SHP77 (cell line): ENCODE data around the gene LRRN2.
"Not testable (repeated sequence)": the region's sequence is repeated elsewhere in the genome, so short reads cannot be mapped to it uniquely, and the experiment has no call there.

Experiments used
- DNase-seq, 2 experiments: peaks; one replicate each; lab custom pipeline; 2025; lab: John Stamatoyannopoulos, UW

LRRN2 gene

DNA sequence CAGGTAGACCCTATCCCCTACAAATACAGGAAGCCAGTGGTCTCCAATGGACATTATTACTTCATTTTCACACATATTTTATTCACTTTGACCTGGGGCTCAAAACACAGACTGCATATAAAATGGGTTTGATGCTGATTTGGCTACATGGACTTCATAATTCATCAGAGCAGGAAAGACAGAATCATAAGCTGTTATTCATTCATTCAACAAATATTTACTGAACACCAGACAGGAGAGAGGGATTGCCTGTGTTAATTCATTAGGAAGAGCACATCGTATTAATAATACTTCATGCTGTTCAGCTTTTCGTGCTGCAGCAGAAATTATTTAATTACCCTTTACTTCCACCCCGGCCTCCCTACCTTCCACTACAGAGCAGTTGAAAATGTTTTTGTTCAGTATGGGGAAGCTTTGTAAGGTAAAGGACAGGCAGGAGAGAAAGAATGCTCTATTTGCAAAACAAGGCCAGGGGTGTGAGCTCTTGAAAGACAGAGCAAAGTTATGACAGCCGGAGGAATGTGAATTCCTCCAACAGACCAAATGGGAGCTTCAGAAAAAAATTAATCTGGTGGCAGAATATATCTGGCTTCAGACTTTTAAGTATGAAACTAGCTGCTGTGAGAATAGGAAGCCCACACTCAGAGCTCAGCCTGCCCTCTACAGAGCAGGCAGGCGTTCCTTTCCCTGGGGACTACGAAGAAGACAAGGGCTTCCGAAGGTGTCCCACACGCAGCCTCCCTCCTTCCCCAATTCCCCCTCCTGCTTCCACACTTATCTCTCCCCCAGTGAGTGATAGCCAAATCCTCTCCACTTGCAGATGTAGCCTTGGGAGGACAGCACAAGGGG, 111.3 kb downstream of the LRRN2 start:
- DNase-seq, result no peak

DNA sequence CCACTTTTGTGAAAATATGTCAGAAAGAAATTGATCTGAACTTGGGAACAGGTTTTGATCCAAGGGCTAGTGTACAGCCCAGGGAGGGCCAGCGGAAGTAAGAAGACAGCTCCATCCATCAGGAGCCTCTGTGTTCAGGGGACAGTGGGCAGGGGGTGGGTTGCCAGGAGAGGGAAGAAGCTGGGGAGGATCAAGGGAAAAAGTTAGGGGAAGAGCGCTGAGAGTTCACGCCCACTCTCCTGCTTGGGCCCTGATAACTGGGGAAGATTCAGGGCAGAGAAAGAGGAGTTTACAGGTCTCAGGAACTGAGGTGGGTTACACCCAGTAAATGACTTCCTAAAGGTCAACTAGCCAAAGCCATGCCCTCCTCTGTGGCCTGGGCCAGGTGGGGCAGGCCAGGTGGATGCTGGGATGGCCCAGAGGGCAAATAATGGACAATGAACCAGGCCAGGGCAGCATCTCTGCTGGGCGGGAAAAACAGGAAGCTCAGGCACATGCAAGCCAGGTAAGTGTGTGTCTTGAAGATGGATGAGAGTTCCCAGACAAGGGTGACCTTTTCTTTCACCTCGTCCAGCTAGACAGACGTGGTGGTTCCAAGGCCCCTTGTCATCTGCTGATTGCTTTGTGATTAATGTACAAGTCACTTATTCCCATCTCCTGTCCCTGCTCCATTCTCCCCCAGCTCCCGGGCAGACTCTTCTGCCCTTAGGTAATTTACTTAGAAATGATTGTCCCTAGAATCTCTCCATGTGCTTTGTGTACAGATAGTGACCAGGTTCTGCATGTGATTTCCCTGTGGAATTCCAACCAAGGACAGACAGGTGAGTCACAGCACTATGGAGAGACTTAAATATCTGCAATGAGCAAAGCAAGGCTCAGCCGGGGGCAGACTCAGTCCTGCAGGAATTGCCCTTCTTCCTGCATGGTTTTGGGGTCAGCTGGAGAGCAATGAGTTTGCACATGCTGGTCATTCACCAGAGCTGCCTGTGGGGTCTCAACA, 112.3 kb downstream of the LRRN2 start:
- DNase-seq, result no peak

DNA sequence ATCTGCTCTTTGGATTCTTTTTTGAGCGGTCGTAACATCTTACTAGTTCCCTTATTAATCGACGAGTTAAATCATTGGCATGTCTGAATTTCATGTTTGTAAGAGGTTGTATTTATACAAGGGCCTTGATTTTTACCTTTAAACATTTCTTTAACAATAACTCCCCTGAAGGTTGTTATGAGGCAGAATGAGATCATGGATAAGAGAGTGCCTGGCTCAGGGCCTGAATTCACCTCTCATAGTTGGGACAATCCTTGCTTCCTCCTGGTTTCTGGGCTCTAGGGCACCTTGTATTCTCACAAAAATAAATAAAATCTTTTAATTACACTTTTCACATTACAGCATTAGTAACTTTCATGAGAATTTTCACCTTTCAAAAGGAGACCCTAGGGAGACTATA, 113.9 kb downstream of the LRRN2 start:
- DNase-seq, result no peak

DNA sequence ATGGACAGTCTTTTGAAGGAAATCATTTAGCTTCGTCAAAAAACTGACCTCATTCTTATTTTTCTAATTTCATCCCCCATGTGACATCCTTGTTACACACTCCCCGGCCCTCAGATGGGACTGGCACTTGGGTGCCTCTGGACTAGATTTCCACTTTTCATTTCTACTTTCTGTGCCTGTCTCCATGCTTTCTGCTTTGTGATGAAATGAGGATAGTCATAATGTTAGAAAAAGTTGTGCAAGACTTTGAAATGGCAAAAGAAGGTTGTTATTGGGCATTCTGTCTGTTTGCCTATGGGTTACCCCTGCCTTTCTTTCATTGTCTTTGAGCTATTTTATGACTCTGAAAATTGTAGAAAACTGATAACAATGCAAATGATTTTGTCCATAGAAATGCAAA, 114.4 kb downstream of the LRRN2 start:
- DNase-seq, result no peak

DNA sequence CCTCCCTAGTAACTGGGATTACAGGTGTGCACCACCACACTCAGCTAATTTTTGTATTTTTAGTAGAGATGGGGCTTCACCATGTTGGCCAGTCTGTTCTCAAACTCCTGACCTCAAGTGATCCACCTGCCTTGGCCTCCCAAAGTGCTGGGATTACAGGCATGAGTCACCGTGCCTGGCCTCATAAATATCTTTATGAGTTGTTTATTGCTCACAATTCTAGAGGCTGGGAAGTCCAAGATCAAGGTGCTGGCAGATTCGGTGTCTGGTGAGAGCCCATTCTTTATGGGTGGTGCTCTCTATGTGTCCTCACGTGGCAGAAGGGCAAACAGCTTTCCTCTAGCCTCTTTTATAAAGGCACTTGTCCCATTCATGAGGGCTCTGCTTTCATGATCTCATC, 115.5 kb downstream of the LRRN2 start:
- not testable (repeated sequence) for DNase-seq

DNA sequence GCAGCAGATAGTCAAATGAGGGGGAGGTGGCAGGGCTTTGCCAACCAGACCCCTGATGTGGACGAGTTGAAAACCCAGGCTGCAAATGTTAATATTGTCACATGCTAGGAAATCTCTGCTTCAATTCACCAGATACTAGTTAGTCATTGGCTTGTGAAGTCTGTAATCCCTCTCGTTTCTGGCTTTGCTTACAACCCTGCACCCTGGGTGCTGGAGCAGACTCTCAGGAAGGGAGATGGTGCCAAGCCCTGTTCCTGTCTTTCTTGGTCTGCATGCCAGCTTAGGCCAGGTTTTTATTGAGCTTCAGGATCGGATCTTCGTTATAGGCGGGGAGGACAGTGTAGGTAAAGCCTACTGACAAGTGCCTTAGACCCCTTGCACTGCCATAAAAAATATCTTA, 116.1 kb downstream of the LRRN2 start:
- no peak for DNase-seq

DNA sequence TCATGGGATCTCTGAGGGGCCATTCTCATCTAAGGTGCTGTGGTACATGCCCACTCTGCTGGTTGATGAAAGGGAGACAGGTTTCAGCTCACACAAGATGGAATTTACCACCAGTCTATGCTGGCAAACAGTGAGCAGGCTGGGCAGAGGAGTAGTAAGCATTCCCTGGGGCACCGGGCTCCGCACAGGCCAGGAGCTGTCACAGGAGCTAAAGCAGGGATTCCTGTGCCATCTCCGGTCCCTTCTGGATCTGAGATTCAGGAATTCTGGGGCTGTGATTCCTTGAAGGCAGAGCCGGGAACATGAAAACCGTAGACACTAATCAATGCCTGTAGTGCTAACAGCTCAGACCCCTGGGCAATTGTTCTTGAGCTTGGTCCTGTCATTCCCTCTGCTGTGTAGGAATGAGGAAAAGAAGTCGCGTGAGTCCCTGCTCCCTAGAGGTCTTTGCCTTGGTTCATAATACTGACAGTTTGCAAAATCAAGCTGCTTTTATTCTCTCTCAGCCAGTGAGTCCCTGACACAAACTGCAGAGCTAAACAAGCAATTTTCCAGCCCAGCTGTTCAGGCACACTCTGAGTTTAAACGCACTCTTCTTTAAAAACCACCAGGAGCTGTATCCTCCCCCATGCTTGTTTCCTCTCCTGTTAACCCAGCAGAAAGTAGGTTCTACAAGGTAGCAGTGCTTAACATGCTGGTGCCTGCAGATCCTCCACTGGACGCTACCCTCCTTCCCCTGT, 116.8 kb downstream of the LRRN2 start:
- DNase-seq, result no peak
